ENCODE measurements around the gene TTLL10. TPM values are rescaled to one million over a fixed set of nuclear protein-coding genes. Genes with fewer than 3 reads are reported as not detected.

Gene TTLL10
- total RNA-seq, 4 donors from 2014 or later, result not detected

DNA sequence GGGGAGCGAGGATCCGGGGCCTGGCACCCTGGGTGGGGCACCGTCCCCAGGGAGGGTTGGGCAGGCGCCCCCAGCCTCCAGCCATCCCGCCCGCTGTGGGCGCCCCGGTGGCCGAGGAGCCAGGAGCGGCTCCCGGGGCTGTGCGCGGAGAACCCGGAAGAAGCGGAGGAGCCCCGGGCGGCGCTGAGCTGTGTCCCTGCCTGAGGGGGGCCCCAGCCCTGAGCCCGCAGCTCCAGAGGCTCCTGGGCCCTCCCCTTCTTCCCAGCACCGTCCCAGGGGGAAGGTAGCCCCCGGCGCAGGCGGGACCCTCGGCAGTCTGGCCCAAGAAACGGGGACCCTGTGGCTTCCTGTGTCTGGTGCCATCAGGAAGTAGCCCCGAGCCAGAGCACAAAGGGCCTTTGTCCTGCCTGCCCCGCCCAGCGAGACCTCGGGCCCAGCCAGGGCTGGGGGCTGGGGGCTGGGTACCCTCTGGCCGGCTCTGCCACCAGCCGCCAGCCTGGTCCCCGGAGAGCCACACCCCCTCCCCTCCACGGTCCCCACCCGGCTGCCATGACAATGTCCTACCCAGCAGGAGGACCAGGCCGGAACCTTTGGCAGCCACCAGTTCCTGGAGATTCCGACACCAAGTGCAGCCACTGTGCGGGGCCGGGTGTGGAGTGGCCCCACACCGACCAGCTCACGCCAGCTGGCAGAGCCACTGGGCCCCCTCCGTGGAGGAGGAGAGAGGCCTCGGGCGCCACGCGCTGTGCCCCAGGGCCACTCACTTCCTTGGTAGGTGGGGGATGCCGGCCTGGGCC, 15.6 kb upstream of the TTLL10 start:
- TF ChIP-seq, protein P1, sequence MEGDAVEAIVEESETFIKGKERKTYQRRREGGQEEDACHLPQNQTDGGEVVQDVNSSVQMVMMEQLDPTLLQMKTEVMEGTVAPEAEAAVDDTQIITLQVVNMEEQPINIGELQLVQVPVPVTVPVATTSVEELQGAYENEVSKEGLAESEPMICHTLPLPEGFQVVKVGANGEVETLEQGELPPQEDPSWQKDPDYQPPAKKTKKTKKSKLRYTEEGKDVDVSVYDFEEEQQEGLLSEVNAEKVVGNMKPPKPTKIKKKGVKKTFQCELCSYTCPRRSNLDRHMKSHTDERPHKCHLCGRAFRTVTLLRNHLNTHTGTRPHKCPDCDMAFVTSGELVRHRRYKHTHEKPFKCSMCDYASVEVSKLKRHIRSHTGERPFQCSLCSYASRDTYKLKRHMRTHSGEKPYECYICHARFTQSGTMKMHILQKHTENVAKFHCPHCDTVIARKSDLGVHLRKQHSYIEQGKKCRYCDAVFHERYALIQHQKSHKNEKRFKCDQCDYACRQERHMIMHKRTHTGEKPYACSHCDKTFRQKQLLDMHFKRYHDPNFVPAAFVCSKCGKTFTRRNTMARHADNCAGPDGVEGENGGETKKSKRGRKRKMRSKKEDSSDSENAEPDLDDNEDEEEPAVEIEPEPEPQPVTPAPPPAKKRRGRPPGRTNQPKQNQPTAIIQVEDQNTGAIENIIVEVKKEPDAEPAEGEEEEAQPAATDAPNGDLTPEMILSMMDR (IDR thresholded peaks at IDR 0.05), result no peak
- TF ChIP-seq EP300 (IDR thresholded peaks at IDR 0.05), result no peak
- TF ChIP-seq POLR2A (IDR thresholded peaks at IDR 0.05), result no peak
- H3K27ac ChIP-seq, result peak overlapping the region; percentile 87 to 99 (median 96)
- DNase-seq (ENCODE audit: low spot score in 2 of 2), result no peak
- H3K4me1 ChIP-seq, result peaks cover 0 to 26% (median 13%) of the 10 kb centered on the region in 4 donors
- no peaks in the 10 kb centered on the region for H3K36me3 ChIP-seq
- peaks cover 0 to 21% of the 10 kb centered on the region in 2 donors for H3K27me3 ChIP-seq
- peak overlapping the region; percentile 46 to 94 (median 80) for H3K4me3 ChIP-seq
- H3K9me3 ChIP-seq, result peaks cover 0 to 4% (median 0%) of the 10 kb centered on the region in 4 donors
- 6% methylated on average over 19 of the region's 46 CpGs; no CpG with 5 or more reads in 1 of the 2 donors for WGBS, 2 donors

DNA sequence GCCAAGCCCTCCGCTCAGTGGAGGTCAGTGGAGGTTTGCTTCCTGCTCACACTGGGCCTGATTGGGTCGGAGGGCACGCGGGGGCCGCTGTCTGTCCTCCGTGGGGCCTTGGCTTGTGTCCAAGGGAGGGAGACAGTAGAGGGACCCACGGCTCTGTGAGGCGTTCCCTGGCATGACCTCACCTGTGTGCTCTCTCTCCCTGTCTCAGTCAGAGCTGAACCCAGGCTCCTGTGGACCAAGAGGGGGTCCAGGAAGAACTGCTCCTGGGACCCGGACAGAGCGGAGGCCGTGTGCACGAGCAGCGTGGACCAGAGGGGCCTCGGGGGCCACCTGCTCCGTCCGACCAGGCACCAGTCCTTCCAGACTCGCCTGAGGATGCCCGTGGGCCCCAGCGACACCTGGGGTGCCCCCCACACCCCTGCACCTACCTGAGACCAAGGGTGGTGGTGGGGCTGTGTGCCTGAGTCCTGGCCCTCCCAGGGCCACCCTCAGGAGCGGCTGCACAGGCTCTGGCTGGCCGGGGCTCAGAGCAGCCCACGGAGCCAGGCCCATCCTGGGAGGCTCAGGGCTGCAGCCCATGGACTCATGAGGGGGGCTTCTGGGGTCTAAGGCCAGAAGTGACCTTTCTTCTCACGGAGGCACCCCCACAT, 13.3 kb upstream of the TTLL10 start:
- Histone ChIP-seq H3K27ac (no peak overlapping the region), H3K27me3 (peaks cover 0 to 44% of the 10 kb centered on the region in 2 donors), H3K9me3 (no peaks in the 10 kb centered on the region), H3K4me1 (peaks cover 0 to 26% (median 13%) of the 10 kb centered on the region in 4 donors), H3K36me3 (no peaks in the 10 kb centered on the region), H3K4me3 (no peak overlapping the region)
- no peak for TF ChIP-seq POLR2A (IDR thresholded peaks at IDR 0.05)
- TF ChIP-seq EP300 (IDR thresholded peaks at IDR 0.05), result no peak
- TF ChIP-seq, protein P1 (IDR thresholded peaks at IDR 0.05), result no peak
- DNase-seq (ENCODE audit: low spot score in 2 of 2), result no peak
- WGBS, 2 donors, result 78 to 80% methylated on average over 13 to 22 of the region's 23 CpGs

DNA sequence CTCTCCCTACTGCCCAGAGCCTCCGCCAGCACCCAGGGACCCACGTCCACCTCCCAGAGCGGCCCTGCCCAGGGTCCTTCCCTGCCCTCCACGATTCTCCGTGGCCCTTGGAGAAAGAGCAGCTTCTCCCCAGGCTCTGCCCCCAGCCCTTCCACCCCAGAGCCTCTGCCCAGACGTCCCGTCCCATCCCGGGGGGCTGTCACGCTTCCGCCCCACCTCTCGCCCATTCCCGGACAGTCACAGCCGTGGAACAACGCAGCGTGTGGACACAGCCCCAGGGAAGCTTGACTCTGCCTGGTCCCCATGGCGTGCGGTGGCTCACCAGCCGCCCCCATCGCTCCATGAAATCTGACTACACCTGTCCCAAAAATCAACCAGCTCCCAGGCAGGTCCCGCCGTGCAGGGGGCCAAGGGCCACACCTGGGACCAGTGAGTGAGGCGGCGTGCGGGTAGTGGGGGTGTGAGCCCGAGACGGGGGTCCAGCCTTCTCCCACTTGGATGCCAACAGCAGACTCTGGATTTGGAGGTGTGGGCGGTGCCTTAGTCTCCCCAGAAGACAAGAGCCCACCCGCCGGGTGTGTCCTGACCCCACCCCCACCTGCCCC, 12.5 kb upstream of the TTLL10 start:
- no peak overlapping the region for H3K27ac ChIP-seq
- no peak for TF ChIP-seq POLR2A (IDR thresholded peaks at IDR 0.05)
- WGBS, 2 donors, result 79 to 82% methylated on average over 18 to 29 of the region's 29 CpGs
- H3K36me3 ChIP-seq, result no peaks in the 10 kb centered on the region
- peaks cover 0 to 26% (median 13%) of the 10 kb centered on the region in 4 donors for H3K4me1 ChIP-seq
- DNase-seq (ENCODE audit: low spot score in 2 of 2), result no peak
- H3K9me3 ChIP-seq, result no peaks in the 10 kb centered on the region
- no peak overlapping the region for H3K4me3 ChIP-seq
- H3K27me3 ChIP-seq, result peaks cover 0 to 52% of the 10 kb centered on the region in 2 donors

DNA sequence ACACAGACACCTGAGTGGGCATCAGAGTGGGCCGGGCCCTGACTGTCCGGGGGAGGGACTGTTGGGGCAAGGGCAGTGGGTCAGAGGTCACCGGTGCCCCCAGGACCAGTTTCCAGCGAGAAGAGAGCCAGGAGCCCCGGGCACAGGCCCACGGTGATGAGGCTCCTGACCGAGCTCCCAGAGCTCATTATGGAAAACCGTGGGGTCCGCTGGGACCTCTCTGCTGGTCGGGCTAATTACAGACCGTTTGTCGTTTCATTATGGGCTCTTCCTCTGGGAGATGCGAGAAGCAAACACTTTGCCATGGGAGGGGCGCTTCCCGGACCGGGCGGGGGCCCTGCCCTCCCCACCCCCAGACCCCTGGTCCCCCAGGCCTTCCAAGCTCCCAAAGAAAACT, 12.0 kb upstream of the TTLL10 start:
- Histone ChIP-seq H3K27me3 (peaks cover 0 to 57% of the 10 kb centered on the region in 2 donors), H3K36me3 (no peaks in the 10 kb centered on the region), H3K4me3 (no peak overlapping the region), H3K27ac (no peak overlapping the region), H3K9me3 (no peaks in the 10 kb centered on the region), H3K4me1 (peaks cover 0 to 21% (median 13%) of the 10 kb centered on the region in 4 donors)
- DNase-seq (ENCODE audit: low spot score in 2 of 2), result no peak
- TF ChIP-seq POLR2A (IDR thresholded peaks at IDR 0.05), result no peak
- TF ChIP-seq EP300 (IDR thresholded peaks at IDR 0.05), result no peak
- TF ChIP-seq, protein P1 (IDR thresholded peaks at IDR 0.05), result no peak
- WGBS, 2 donors, result 41 to 47% methylated on average over 16 to 17 of the region's 17 CpGs

DNA sequence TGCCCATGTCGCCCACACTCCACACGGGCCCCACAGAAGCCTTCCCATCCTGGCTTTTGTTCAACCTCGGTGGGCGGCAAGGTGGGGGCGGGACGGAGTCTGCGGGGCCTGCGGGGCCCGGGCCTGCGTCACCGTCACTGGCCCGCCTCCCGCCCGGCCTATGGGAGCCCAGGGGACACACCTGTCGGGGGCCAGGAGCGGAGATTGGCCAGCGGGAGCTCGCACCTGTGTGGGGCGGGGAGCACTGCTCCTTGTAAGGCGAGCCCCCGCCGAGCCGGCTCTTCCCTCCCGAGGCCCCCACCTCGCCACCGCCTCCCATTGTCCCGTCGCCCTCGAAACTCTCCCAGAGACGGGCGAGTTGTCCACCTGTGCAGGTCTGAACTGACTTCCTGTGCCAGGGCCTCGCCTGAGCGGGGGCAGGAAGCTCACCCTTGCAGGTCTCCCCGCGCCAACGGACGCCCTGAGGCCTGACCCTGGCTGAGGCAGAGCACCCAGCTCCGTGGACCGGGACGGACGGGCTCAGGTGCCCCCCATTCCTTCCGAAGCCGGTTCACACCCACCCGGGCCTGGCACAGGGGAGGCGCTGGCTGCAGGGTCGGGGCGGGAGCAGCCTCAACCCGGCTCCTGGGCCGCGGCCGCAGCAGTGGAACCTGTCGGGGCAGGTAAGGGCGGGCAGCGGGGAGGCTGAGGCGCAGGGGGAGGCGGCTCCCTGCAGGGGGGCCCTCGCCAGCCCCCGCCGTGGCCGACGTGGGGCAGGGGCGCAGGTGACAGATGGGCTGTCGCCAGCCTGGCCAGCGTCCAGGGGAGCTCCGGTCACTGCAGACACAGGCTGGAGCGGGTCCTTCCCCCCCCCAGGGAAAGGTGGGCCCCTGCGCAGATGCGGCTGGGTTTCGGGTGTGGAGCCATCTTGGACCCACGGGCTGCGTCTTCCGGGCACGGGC, 10.8 kb upstream of the TTLL10 start:
- TF ChIP-seq, protein P1 (IDR thresholded peaks at IDR 0.05), result no peak
- TF ChIP-seq EP300 (IDR thresholded peaks at IDR 0.05), result no peak
- H3K9me3 ChIP-seq, result no peaks in the 10 kb centered on the region
- 73 to 75% methylated on average over 54 of the region's 73 CpGs for WGBS, 2 donors
- H3K4me1 ChIP-seq, result peaks cover 0 to 15% (median 10%) of the 10 kb centered on the region in 4 donors
- no peak for DNase-seq (ENCODE audit: low spot score in 2 of 2)
- no peaks in the 10 kb centered on the region for H3K36me3 ChIP-seq
- peak overlapping the region in 1 of 4 donors; percentile 17 for H3K4me3 ChIP-seq
- peaks cover 0 to 69% of the 10 kb centered on the region in 2 donors for H3K27me3 ChIP-seq
- peak overlapping the region in 1 of 4 donors; percentile 76 for H3K27ac ChIP-seq

Measured in tibial nerve (tissue), 4 donors.